Hepatocyte (in vitro differentiated cells): ENCODE measurements around the gene MIPOL1. TPM values are rescaled to one million over a fixed set of nuclear protein-coding genes. Genes with fewer than 3 reads are reported as not detected.

Experiments used
- DNase-seq: peaks from one replicate; pipeline ENCODE4 v3.0.0-alpha.2; 2016; ENCODE audit warnings: low spot score
- H2AFZ ChIP-seq: fragments of 200-600 bp; sonication (generic); 2 replicates; pipeline ENCODE4 v1.6.0; 2016; ENCODE audit warnings: antibody characterized with exemption, mild to moderate bottlenecking
- H3K27ac ChIP-seq: fragments of 200-600 bp; sonication (generic); 2 replicates; pipeline ENCODE4 v1.5.1; 2016; ENCODE audit warnings: mild to moderate bottlenecking
- H3K27me3 ChIP-seq: fragments of 200-600 bp; sonication (generic); 2 replicates; pipeline ENCODE4 v1.6.1; 2016
- H3K36me3 ChIP-seq: fragments of 200-600 bp; sonication (generic); replicated peaks from 2 replicates; pipeline ENCODE4 v1.5.1; 2016; ENCODE audit warnings: low read depth; ENCODE audit not compliant: insufficient read depth
- H3K4me1 ChIP-seq: fragments of 200-600 bp; sonication (generic); 2 replicates; pipeline ENCODE4 v1.5.1; 2016; ENCODE audit warnings: mild to moderate bottlenecking, moderate library complexity; ENCODE audit not compliant: insufficient read depth
- H3K4me2 ChIP-seq: fragments of 200-600 bp; sonication (generic); 2 replicates; pipeline ENCODE4 v1.6.0; 2016
- H3K4me3 ChIP-seq: fragments of 200-600 bp; sonication (generic); 2 replicates; pipeline ENCODE4 v1.5.1; 2016; ENCODE audit warnings: mild to moderate bottlenecking
- H3K79me2 ChIP-seq: fragments of 200-600 bp; sonication (generic); 2 replicates; pipeline ENCODE4 v1.6.0; 2017; ENCODE audit warnings: mild to moderate bottlenecking
- H3K9me2 ChIP-seq: fragments of 200-600 bp; sonication (generic); replicated peaks from 2 replicates; pipeline ENCODE4 v1.6.0; 2017; ENCODE audit warnings: mild to moderate bottlenecking; ENCODE audit not compliant: insufficient read depth
- H3K9me3 ChIP-seq: fragments of 200-600 bp; sonication (generic); 2 replicates; pipeline ENCODE4 v1.5.1; 2016; ENCODE audit warnings: low read depth, mild to moderate bottlenecking
- H4K20me1 ChIP-seq: fragments of 200-600 bp; sonication (generic); 2 replicates; pipeline ENCODE4 v1.6.0; 2016; ENCODE audit warnings: mild to moderate bottlenecking; ENCODE audit not compliant: insufficient read depth, poor library complexity, severe bottlenecking
- EZH2 ChIP-seq: fragments of 200-600 bp; sonication (generic); IDR thresholded peaks from 2 replicates; pipeline ENCODE4 v1.6.1; 2016; ENCODE audit warnings: antibody characterized with exemption, mild to moderate bottlenecking, borderline replicate concordance
- EZH2phosphoT487 ChIP-seq: fragments of 200-600 bp; sonication (generic); IDR thresholded peaks from one replicate; pipeline ENCODE4 v1.6.1; 2018; ENCODE audit warnings: antibody characterized with exemption, mild to moderate bottlenecking, low read depth, moderate library complexity; ENCODE audit not compliant: unreplicated experiment, severe bottlenecking
- WGBS: methylation state at CpG from one replicate; pipeline ENCODE4 v1.1.6; 2016; ENCODE audit warnings: low lambda C conversion rate; ENCODE audit errors: missing lambda C conversion rate; 5-methylcytosine and 5-hydroxymethylcytosine counted together
- polyA plus RNA-seq: library from polyadenylated mRNA; unstranded; fragments of >200 nt; fragmentation: Nextera tagmentation; extraction: Ambion mirVana; gene quantifications from 2 replicates; pipeline ENCODE4 v1.2.1, GENCODE V29; 2016
- total RNA-seq: library from RNA; depleted of rRNA; stranded (reverse); fragments of >200 nt; gene quantifications from 2 replicates; pipeline ENCODE4 v1.2.3, GENCODE V29; 2014
- TF ChIP-seq, protein P1 (sequence below): fragments of 200-600 bp; sonication (generic); IDR thresholded peaks from 2 replicates; pipeline ENCODE4 v1.5.1; 2016; ENCODE audit warnings: antibody characterized with exemption, mild to moderate bottlenecking; ENCODE audit not compliant: poor library complexity

Gene MIPOL1
- total and polyA plus RNA-seq, 2 experiments from 2014 or later: 2.6 to 16.6 TPM

GRCh38 chr14:37278636-37279538, 81.2 kb downstream of the MIPOL1 start:
- Histone ChIP-seq H3K27me3 (no peaks in the 10 kb centered on the region), H3K79me2 (no peaks in the 10 kb centered on the region), H3K9me2 (no peaks in the 10 kb centered on the region), H3K4me3 (no peak overlapping the region), H2AFZ (no peak overlapping the region), H3K36me3 (no peaks in the 10 kb centered on the region), H3K9me3 (no peaks in the 10 kb centered on the region), H3K27ac (no peak overlapping the region), H3K4me1 (no peaks in the 10 kb centered on the region), H3K4me2 (no peak overlapping the region), H4K20me1 (no peaks in the 10 kb centered on the region)
- DNase-seq: no peak
- TF ChIP-seq EZH2phosphoT487: no peak
- TF ChIP-seq, protein P1, sequence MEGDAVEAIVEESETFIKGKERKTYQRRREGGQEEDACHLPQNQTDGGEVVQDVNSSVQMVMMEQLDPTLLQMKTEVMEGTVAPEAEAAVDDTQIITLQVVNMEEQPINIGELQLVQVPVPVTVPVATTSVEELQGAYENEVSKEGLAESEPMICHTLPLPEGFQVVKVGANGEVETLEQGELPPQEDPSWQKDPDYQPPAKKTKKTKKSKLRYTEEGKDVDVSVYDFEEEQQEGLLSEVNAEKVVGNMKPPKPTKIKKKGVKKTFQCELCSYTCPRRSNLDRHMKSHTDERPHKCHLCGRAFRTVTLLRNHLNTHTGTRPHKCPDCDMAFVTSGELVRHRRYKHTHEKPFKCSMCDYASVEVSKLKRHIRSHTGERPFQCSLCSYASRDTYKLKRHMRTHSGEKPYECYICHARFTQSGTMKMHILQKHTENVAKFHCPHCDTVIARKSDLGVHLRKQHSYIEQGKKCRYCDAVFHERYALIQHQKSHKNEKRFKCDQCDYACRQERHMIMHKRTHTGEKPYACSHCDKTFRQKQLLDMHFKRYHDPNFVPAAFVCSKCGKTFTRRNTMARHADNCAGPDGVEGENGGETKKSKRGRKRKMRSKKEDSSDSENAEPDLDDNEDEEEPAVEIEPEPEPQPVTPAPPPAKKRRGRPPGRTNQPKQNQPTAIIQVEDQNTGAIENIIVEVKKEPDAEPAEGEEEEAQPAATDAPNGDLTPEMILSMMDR: no peak
- TF ChIP-seq EZH2: no peak
- WGBS: 84% methylated on average over 5 of the region's 5 CpGs

DNA sequence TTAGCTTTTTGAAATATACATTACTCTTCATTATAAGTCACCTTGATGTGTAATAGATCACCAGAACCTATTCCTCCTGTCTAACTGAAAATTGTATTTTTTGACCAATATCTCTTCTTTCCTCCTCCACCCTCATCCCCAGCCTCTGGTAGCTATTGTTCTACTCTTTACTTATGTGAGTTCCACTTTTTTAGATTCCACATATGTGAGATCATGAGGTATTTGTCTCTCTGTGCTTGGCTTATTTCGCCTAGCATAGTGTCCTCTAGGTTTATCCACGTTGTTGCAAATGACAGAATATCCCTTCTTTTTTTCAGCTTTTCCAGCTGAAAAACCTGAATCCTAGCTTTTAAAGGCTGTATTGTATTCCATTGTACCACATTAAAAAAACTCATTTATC, 82.1 kb downstream of the MIPOL1 start:
- Histone ChIP-seq H4K20me1 (no peaks in the 10 kb centered on the region), H2AFZ (no peak overlapping the region), H3K4me1 (no peaks in the 10 kb centered on the region), H3K4me2 (no peak overlapping the region), H3K27me3 (no peaks in the 10 kb centered on the region), H3K9me3 (no peaks in the 10 kb centered on the region), H3K27ac (no peak overlapping the region), H3K36me3 (no peaks in the 10 kb centered on the region), H3K9me2 (no peaks in the 10 kb centered on the region), H3K4me3 (no peak overlapping the region), H3K79me2 (no peaks in the 10 kb centered on the region)
- DNase-seq: no peak
- TF ChIP-seq EZH2: no peak
- 96% methylated on average over 2 of the region's 2 CpGs for WGBS

- H3K36me3 ChIP-seq: no peaks in the 10 kb centered on the region
- TF ChIP-seq, protein P1: no peak
- TF ChIP-seq EZH2 (no peak), EZH2phosphoT487 (no peak)
- H3K9me3 ChIP-seq: no peaks in the 10 kb centered on the region
- H3K27ac ChIP-seq: no peak overlapping the region
- H3K79me2 ChIP-seq: no peaks in the 10 kb centered on the region
- no peaks in the 10 kb centered on the region for H3K9me2 ChIP-seq
- H3K4me1 ChIP-seq: no peaks in the 10 kb centered on the region
- no peak for DNase-seq
- H3K4me3 ChIP-seq: no peak overlapping the region
- H2AFZ ChIP-seq: no peak overlapping the region
- H4K20me1 ChIP-seq: no peaks in the 10 kb centered on the region
- no peak overlapping the region for H3K4me2 ChIP-seq
- H3K27me3 ChIP-seq: no peaks in the 10 kb centered on the region
Measured at GRCh38 chr14:37284760-37285159, 87.0 kb downstream of the MIPOL1 start.

- Histone ChIP-seq H3K79me2 (no peaks in the 10 kb centered on the region), H3K27ac (no peak overlapping the region), H3K4me3 (no peak overlapping the region), H3K36me3 (no peaks in the 10 kb centered on the region), H3K9me2 (no peaks in the 10 kb centered on the region), H3K27me3 (no peaks in the 10 kb centered on the region), H4K20me1 (no peaks in the 10 kb centered on the region), H3K4me1 (no peaks in the 10 kb centered on the region), H3K9me3 (no peaks in the 10 kb centered on the region), H2AFZ (no peak overlapping the region), H3K4me2 (no peak overlapping the region)
- TF ChIP-seq EZH2: no peak
- TF ChIP-seq, protein P1: no peak
- no peak for TF ChIP-seq EZH2phosphoT487
- DNase-seq: no peak
- WGBS: 98% methylated on average over 4 of the region's 5 CpGs
Measured at GRCh38 chr14:37285220-37285619, 87.5 kb downstream of the MIPOL1 start.
